ENCODE measurements around the gene TUBGCP3. TPM values are rescaled to one million over a fixed set of nuclear protein-coding genes. Genes with fewer than 3 reads are reported as not detected.

The TUBGCP3 gene
- total RNA-seq, 1 donor: 17.0 TPM

GRCh38 chr13:112580211-112580610 is 7.7 kb downstream of the TUBGCP3 start:
- Histone ChIP-seq H3K4me3 (ENCODE audit: insufficient read depth, low read length) (no peak overlapping the region), H4K20me1 (ENCODE audit: insufficient read depth, low read length) (peaks cover 11% of the 10 kb centered on the region), H3K27ac (ENCODE audit: low read depth, low read length) (no peak overlapping the region), H3K36me3 (ENCODE audit: insufficient read depth, low read length) (no peaks in the 10 kb centered on the region), H3K4me2 (ENCODE audit: insufficient read depth, low read length) (no peak overlapping the region), H3K9me3 (ENCODE audit: low read depth, low read length) (no peaks in the 10 kb centered on the region), H3K27me3 (ENCODE audit: insufficient read depth, low read length) (no peaks in the 10 kb centered on the region), H2AFZ (ENCODE audit: low read length) (no peak overlapping the region), H3K79me2 (ENCODE audit: insufficient read depth, low read length) (peaks cover 94% of the 10 kb centered on the region), H3K4me1 (ENCODE audit: insufficient read depth, low read length) (no peaks in the 10 kb centered on the region)
- TF ChIP-seq CTCF (IDR thresholded peaks at IDR 0.05; ENCODE audit: extremely low read depth, low read depth, low read length): no peak
- no peak for DNase-seq (ENCODE audit: insufficient read length, low spot score, missing footprints)

- H3K4me3 ChIP-seq (ENCODE audit: insufficient read depth, low read length): no peak overlapping the region
- no peaks in the 10 kb centered on the region for H3K4me1 ChIP-seq (ENCODE audit: insufficient read depth, low read length)
- H3K9me3 ChIP-seq (ENCODE audit: low read depth, low read length): no peaks in the 10 kb centered on the region
- H3K79me2 ChIP-seq (ENCODE audit: insufficient read depth, low read length): peaks cover 94% of the 10 kb centered on the region
- H3K36me3 ChIP-seq (ENCODE audit: insufficient read depth, low read length): no peaks in the 10 kb centered on the region
- no peak for DNase-seq (ENCODE audit: insufficient read length, low spot score, missing footprints)
- H3K27me3 ChIP-seq (ENCODE audit: insufficient read depth, low read length): no peaks in the 10 kb centered on the region
- H4K20me1 ChIP-seq (ENCODE audit: insufficient read depth, low read length): peaks cover 16% of the 10 kb centered on the region
- no peak for TF ChIP-seq CTCF (IDR thresholded peaks at IDR 0.05; ENCODE audit: extremely low read depth, low read depth, low read length)
- no peak overlapping the region for H2AFZ ChIP-seq (ENCODE audit: low read length)
- H3K4me2 ChIP-seq (ENCODE audit: insufficient read depth, low read length): no peak overlapping the region
- H3K27ac ChIP-seq (ENCODE audit: low read depth, low read length): no peak overlapping the region
Observed at GRCh38 chr13:112579310-112579843, 8.6 kb downstream of the TUBGCP3 start.

- TF ChIP-seq CTCF (IDR thresholded peaks at IDR 0.05; ENCODE audit: extremely low read depth, low read depth, low read length): no peak
- Histone ChIP-seq H3K4me2 (ENCODE audit: insufficient read depth, low read length) (no peak overlapping the region), H2AFZ (ENCODE audit: low read length) (no peak overlapping the region), H3K4me1 (ENCODE audit: insufficient read depth, low read length) (no peaks in the 10 kb centered on the region), H3K27ac (ENCODE audit: low read depth, low read length) (no peak overlapping the region), H3K36me3 (ENCODE audit: insufficient read depth, low read length) (no peaks in the 10 kb centered on the region), H3K27me3 (ENCODE audit: insufficient read depth, low read length) (no peaks in the 10 kb centered on the region), H3K79me2 (ENCODE audit: insufficient read depth, low read length) (peaks cover 94% of the 10 kb centered on the region), H4K20me1 (ENCODE audit: insufficient read depth, low read length) (peaks cover 14% of the 10 kb centered on the region), H3K9me3 (ENCODE audit: low read depth, low read length) (no peaks in the 10 kb centered on the region), H3K4me3 (ENCODE audit: insufficient read depth, low read length) (no peak overlapping the region)
- no peak for DNase-seq (ENCODE audit: insufficient read length, low spot score, missing footprints)
Observed at GRCh38 chr13:112576768-112577167, 11.2 kb downstream of the TUBGCP3 start.

GRCh38 chr13:112576191-112576590 is 11.8 kb downstream of the TUBGCP3 start:
- Histone ChIP-seq H3K36me3 (ENCODE audit: insufficient read depth, low read length) (no peaks in the 10 kb centered on the region), H2AFZ (ENCODE audit: low read length) (no peak overlapping the region), H3K27me3 (ENCODE audit: insufficient read depth, low read length) (no peaks in the 10 kb centered on the region), H3K4me3 (ENCODE audit: insufficient read depth, low read length) (no peak overlapping the region), H3K9me3 (ENCODE audit: low read depth, low read length) (no peaks in the 10 kb centered on the region), H3K4me1 (ENCODE audit: insufficient read depth, low read length) (no peaks in the 10 kb centered on the region), H3K79me2 (ENCODE audit: insufficient read depth, low read length) (peaks cover 94% of the 10 kb centered on the region), H3K4me2 (ENCODE audit: insufficient read depth, low read length) (no peak overlapping the region), H3K27ac (ENCODE audit: low read depth, low read length) (no peak overlapping the region), H4K20me1 (ENCODE audit: insufficient read depth, low read length) (peaks cover 14% of the 10 kb centered on the region)
- TF ChIP-seq CTCF (IDR thresholded peaks at IDR 0.05; ENCODE audit: extremely low read depth, low read depth, low read length): no peak
- no peak for DNase-seq (ENCODE audit: insufficient read length, low spot score, missing footprints)

Data from osteoblast (primary cell).